ENCODE measurements around the gene ARX. TPM values are rescaled to one million over a fixed set of nuclear protein-coding genes. Genes with fewer than 3 reads are reported as not detected.

ARX gene
- total RNA-seq, 1 donor from 2014 or later: 0.52 TPM

DNA sequence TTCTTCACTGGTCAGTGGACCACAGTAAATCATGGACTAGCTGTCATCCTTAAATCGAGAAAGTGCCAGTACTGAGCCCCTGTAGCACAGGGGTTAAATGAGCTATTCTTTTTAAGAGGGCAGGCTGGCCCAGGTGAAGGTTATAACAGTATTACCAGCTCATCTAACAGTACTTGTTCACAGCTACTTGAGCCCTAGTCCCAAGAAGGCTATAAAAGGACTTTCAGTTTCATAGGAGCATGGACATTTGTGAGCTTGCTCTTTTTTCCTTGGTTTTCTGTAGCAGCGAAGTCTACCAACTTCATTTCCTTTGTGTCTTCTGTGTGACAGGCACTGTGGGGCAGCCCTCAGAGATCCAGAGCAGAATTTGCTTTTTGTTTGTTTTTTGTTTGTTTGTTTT, 61.0 kb downstream of the ARX start:
- H3K4me3 ChIP-seq (ENCODE audit: low read length in 3 of 3): no peak overlapping the region
- peaks cover 0 to 3% (median 0%) of the 10 kb centered on the region in 3 donors for H3K36me3 ChIP-seq (ENCODE audit: control insufficient read depth in 3 of 3, insufficient read depth in 3 of 3, low read length in 3 of 3)
- H3K4me1 ChIP-seq (ENCODE audit: control insufficient read depth in 3 of 3, insufficient read depth in 3 of 3, low read length in 3 of 3): no peaks in the 10 kb centered on the region
- no peak overlapping the region for H3K9ac ChIP-seq (ENCODE audit: low read depth in 1 of 3, low read length in 3 of 3)
- no peaks in the 10 kb centered on the region for H3K27me3 ChIP-seq (ENCODE audit: control insufficient read depth in 3 of 3, insufficient read depth in 3 of 3, low read length in 3 of 3)
- H3K9me3 ChIP-seq (ENCODE audit: control insufficient read depth in 3 of 3, low read length in 3 of 3): no peaks in the 10 kb centered on the region
- H3K27ac ChIP-seq (ENCODE audit: low read depth, low read length): no peak overlapping the region

Small RNAs within 50 kb of the gene (small RNA-seq; reads per million reads assigned to genes)
- not detected for gene RN7SL91P

Measured in skeletal muscle tissue (tissue), 5 donors.